Neuronal stem cell (in vitro differentiated cells): ENCODE data around the gene CAMK1.
A peak's percentile ranks its signal among the peaks of the same experiment; 100 is the strongest.

ENCODE experiments used
- DNase-seq: peaks from one replicate; pipeline ENCODE4 v3.0.0-alpha.2; 2013; ENCODE audit warnings: low spot score
- H2AFZ ChIP-seq: one replicate; pipeline ENCODE4 v1.6.1; 2013; ENCODE audit warnings: mild to moderate bottlenecking, low read length, inconsistent platforms
- H2AK5ac ChIP-seq: 2 replicates; pipeline ENCODE4 v1.6.1; 2013; ENCODE audit warnings: low read depth, mild to moderate bottlenecking, inconsistent platforms, low read length, moderate library complexity, mixed read lengths
- H2BK120ac ChIP-seq: 2 replicates; pipeline ENCODE4 v1.6.1; 2013; ENCODE audit warnings: low read depth, mild to moderate bottlenecking, inconsistent platforms, low read length, moderate library complexity, mixed read lengths
- H2BK12ac ChIP-seq: one replicate; pipeline ENCODE4 v1.6.1; 2013; ENCODE audit warnings: low read length, inconsistent platforms
- H2BK15ac ChIP-seq: 2 replicates; pipeline ENCODE4 v1.6.1; 2013; ENCODE audit warnings: mild to moderate bottlenecking, low read length, inconsistent platforms, mixed read lengths
- H2BK5ac ChIP-seq: one replicate; pipeline ENCODE4 v1.6.1; 2013; ENCODE audit warnings: inconsistent platforms, mild to moderate bottlenecking, low read length, moderate library complexity
- H3K14ac ChIP-seq: one replicate; pipeline ENCODE4 v1.6.1; 2013; ENCODE audit warnings: low read length, inconsistent platforms
- H3K18ac ChIP-seq: 2 replicates; pipeline ENCODE4 v1.6.1; 2013; ENCODE audit warnings: low read length, inconsistent platforms
- H3K23ac ChIP-seq: 2 replicates; pipeline ENCODE4 v1.6.1; 2013; ENCODE audit warnings: low read depth, mild to moderate bottlenecking, mixed read lengths, low read length, inconsistent platforms; ENCODE audit not compliant: poor library complexity
- H3K27ac ChIP-seq: replicated peaks from 3 replicates; pipeline ENCODE4 v1.5.1; 2013; ENCODE audit warnings: low read length, inconsistent platforms
- H3K27me3 ChIP-seq, 3 experiments: 2 replicates each; pipeline ENCODE4 v1.6.1; 2013; ENCODE audit warnings: low read length in 3 of 3, mild to moderate bottlenecking in 2 of 3, inconsistent platforms in 1 of 3, low read depth in 1 of 3, mixed read lengths in 1 of 3, moderate library complexity in 1 of 3; ENCODE audit not compliant: control insufficient read depth in 3 of 3, insufficient read depth in 3 of 3
- H3K36me3 ChIP-seq, 2 donors: replicated peaks in 1 of 2; 2 replicates each; pipeline ENCODE4 v1.6.1; 2013; ENCODE audit warnings: low read length in 2 of 2; ENCODE audit not compliant: control insufficient read depth in 2 of 2, insufficient read depth in 2 of 2
- H3K4ac ChIP-seq: 2 replicates; pipeline ENCODE4 v1.6.1; 2013; ENCODE audit warnings: inconsistent platforms, mild to moderate bottlenecking, low read length, moderate library complexity
- H3K4me1 ChIP-seq, 2 donors: 1 replicate in 1 of 2; 2 replicates in 1 of 2; pipeline ENCODE4 v1.6.1; 2013; ENCODE audit warnings: low read length in 2 of 2, low read depth in 1 of 2; ENCODE audit not compliant: control insufficient read depth in 2 of 2, insufficient read depth in 1 of 2
- H3K4me2 ChIP-seq: one replicate; pipeline ENCODE4 v1.6.1; 2013; ENCODE audit warnings: mild to moderate bottlenecking, low read length, inconsistent platforms; ENCODE audit not compliant: insufficient read depth, poor library complexity, severe bottlenecking
- H3K4me3 ChIP-seq, 2 donors: 2 replicates each; pipeline ENCODE4 v1.5.1; 2013; ENCODE audit warnings: low read length in 2 of 2, mild to moderate bottlenecking in 2 of 2, inconsistent platforms in 1 of 2, moderate library complexity in 1 of 2
- H3K79me1 ChIP-seq: one replicate; pipeline ENCODE4 v1.6.1; 2013; ENCODE audit warnings: low read depth, mild to moderate bottlenecking, inconsistent platforms, low read length, moderate library complexity
- H3K9ac ChIP-seq: one replicate; pipeline ENCODE4 v1.6.1; 2013; ENCODE audit warnings: mild to moderate bottlenecking, low read depth, low read length, inconsistent platforms; ENCODE audit not compliant: poor library complexity
- H3K9me3 ChIP-seq, 2 donors: replicated peaks in 1 of 2; 2 replicates each; pipeline versions ENCODE3 to v1.6.1; 2013; ENCODE audit warnings: low read length in 2 of 2, mild to moderate bottlenecking in 2 of 2, inconsistent platforms in 1 of 2, low read depth in 1 of 2, mixed read lengths in 1 of 2, moderate library complexity in 1 of 2; ENCODE audit not compliant: control insufficient read depth in 2 of 2, insufficient read depth in 1 of 2
- H4K8ac ChIP-seq: one replicate; pipeline ENCODE4 v1.6.1; 2013; ENCODE audit warnings: low read depth, mild to moderate bottlenecking, inconsistent platforms, low read length, moderate library complexity
- H4K91ac ChIP-seq: one replicate; pipeline ENCODE4 v1.6.1; 2013; ENCODE audit warnings: low read length, low read depth, mild to moderate bottlenecking, inconsistent platforms; ENCODE audit not compliant: poor library complexity
- WGBS, 2 donors: extraction: QIAGEN DNeasy Blood & Tissue Kit; methylation state at CpG; one replicate each; pipeline ENCODE4 v1.1.7; 2013; ENCODE audit warnings: missing lambda C conversion rate in 2 of 2, mixed read lengths in 1 of 2; ENCODE audit not compliant: insufficient read length in 2 of 2, insufficient replicate concordance in 1 of 2; ENCODE audit errors: extremely low coverage in 2 of 2; 5-methylcytosine and 5-hydroxymethylcytosine counted together

The CAMK1 gene

DNA sequence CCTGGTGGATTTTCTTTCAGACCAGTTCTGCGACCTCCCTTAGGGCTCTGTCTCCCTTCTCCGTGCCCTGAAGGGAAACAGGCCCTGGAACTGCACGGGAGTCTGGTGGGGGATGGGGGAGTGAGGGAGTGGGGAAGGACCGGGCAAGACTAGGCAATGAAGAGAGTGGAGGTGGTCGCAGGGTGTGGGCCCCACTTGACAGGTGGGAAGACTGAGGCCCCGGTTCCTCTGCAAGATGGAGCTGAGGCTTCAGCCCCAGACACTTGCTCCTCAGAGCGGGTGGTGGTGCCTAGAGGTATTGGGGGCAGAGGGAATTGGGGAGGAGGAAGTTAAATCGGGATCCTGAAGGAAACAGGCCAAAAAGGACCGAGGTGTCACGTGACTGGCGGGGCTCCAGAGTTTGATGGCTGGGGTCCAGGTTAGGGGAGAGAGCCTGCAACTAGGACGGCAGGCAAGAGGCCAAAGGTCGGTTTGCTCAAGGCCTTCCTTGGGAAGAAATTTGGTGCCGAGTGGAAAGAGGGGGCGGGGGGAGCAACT, 597 bp upstream of the CAMK1 start:
- H3K4ac ChIP-seq: no peak overlapping the region
- H3K9ac ChIP-seq: peak overlapping the region; percentile 89
- no peak for DNase-seq
- H3K18ac ChIP-seq: peak overlapping the region; percentile 85
- H3K23ac ChIP-seq: no peak overlapping the region
- H3K4me3 ChIP-seq: peak overlapping the region; percentile 42 to 82
- H3K9me3 ChIP-seq: peaks cover 0 to 2% of the 10 kb centered on the region in 2 donors
- H2BK12ac ChIP-seq: no peak overlapping the region
- H3K27ac ChIP-seq: no peak overlapping the region
- H2BK15ac ChIP-seq: no peak overlapping the region
- peak overlapping the region; percentile 76 for H2AFZ ChIP-seq
- WGBS, 2 donors: no CpG with 5 or more reads among the region's 15 CpGs
- peak overlapping the region; percentile 82 for H3K4me2 ChIP-seq
- H4K91ac ChIP-seq: no peak overlapping the region
- peaks cover 4% of the 10 kb centered on the region for H3K79me1 ChIP-seq
- H2BK120ac ChIP-seq: no peak overlapping the region
- peak overlapping the region; percentile 72 for H2AK5ac ChIP-seq
- H3K4me1 ChIP-seq: peaks cover 0 to 13% of the 10 kb centered on the region in 2 donors
- no peak overlapping the region for H4K8ac ChIP-seq
- no peaks in the 10 kb centered on the region for H3K27me3 ChIP-seq
- H3K36me3 ChIP-seq: peaks cover 9 to 14% of the 10 kb centered on the region in 2 donors
- no peak overlapping the region for H3K14ac ChIP-seq
- H2BK5ac ChIP-seq: no peak overlapping the region

DNA sequence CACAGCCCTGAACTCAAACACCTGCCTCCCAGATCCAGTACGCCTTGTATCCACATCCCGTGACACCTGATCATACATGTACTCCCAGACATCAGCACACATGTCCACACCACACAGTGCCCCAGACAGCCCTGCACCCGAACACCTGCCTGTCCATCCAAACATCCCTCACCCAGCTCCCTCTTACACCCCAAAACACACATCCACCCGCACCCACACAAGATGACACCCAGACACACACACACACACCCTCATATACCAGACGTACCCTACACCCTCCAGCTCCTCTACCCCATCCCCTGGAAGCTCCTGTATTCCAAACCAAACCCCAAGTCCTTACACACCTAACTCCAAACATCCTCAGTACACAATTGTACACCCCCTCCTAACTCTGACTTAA, 735 bp downstream of the CAMK1 start:
- Histone ChIP-seq H2BK12ac (no peak overlapping the region), H3K27me3 (no peaks in the 10 kb centered on the region), H2BK15ac (peak overlapping the region; percentile 84), H3K9ac (peak overlapping the region; percentile 74), H2AFZ (no peak overlapping the region), H4K91ac (peak overlapping the region; percentile 59), H3K4me2 (no peak overlapping the region), H2AK5ac (peak overlapping the region; percentile 8), H3K36me3 (peaks cover 9 to 18% of the 10 kb centered on the region in 2 donors), H3K9me3 (peaks cover 0 to 2% of the 10 kb centered on the region in 2 donors), H3K4ac (peak overlapping the region; percentile 41), H2BK5ac (no peak overlapping the region), H3K14ac (no peak overlapping the region), H4K8ac (no peak overlapping the region), H2BK120ac (no peak overlapping the region), H3K79me1 (peaks cover 4% of the 10 kb centered on the region), H3K23ac (peak overlapping the region; percentile 81), H3K27ac (no peak overlapping the region), H3K18ac (no peak overlapping the region), H3K4me3 (peak overlapping the region; percentile 42 to 82), H3K4me1 (peaks cover 0 to 13% of the 10 kb centered on the region in 2 donors)
- no peak for DNase-seq
- 100% methylated on average over 1 of the region's 5 CpGs; no CpG with 5 or more reads in 1 of the 2 donors for WGBS, 2 donors

DNA sequence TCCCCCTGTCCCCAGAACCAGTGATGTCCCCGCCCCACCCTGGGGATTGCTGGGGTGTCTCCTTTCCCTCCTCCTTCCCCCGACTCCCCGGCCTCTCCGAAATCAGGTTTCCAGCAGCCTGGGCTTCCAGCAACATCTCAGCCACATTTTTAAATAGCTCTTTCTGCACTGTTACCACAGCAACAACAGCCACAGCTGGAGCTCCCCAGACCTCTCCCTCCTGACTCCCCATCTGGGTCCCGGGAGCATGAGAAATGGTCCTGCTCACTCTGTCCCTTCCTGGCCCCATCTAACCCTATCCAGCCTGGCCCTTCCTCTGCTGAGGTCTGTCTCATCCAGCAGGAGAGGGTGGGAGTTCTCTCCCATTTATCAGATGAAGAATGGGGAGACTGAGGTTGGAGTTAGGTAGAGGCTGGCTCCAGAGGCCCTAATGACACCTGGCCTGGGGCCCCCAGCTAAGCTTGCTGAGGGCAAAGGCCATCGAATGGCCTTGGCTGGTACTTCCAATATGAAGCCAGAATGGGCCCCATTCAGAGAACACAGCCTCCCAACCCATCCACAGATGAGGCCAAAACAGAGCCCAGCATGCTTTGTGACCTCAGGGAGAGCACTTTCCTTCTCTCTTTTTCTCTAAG, 1.5 kb downstream of the CAMK1 start:
- H2BK5ac ChIP-seq: no peak overlapping the region
- H2BK120ac ChIP-seq: no peak overlapping the region
- H3K9me3 ChIP-seq: peaks cover 0 to 2% of the 10 kb centered on the region in 2 donors
- H4K8ac ChIP-seq: no peak overlapping the region
- no peak overlapping the region for H3K14ac ChIP-seq
- no peak overlapping the region for H3K23ac ChIP-seq
- no peaks in the 10 kb centered on the region for H3K27me3 ChIP-seq
- no peak overlapping the region for H2AFZ ChIP-seq
- no peak overlapping the region for H3K9ac ChIP-seq
- no peak overlapping the region for H2BK15ac ChIP-seq
- H3K18ac ChIP-seq: no peak overlapping the region
- no peak overlapping the region for H2AK5ac ChIP-seq
- H3K4me2 ChIP-seq: no peak overlapping the region
- DNase-seq: no peak
- H4K91ac ChIP-seq: no peak overlapping the region
- no CpG with 5 or more reads among the region's 6 CpGs for WGBS, 2 donors
- peaks cover 9 to 24% of the 10 kb centered on the region in 2 donors for H3K36me3 ChIP-seq
- H3K4me3 ChIP-seq: no peak overlapping the region
- H3K4ac ChIP-seq: no peak overlapping the region
- peaks cover 0 to 13% of the 10 kb centered on the region in 2 donors for H3K4me1 ChIP-seq
- peaks cover 4% of the 10 kb centered on the region for H3K79me1 ChIP-seq
- no peak overlapping the region for H2BK12ac ChIP-seq
- H3K27ac ChIP-seq: no peak overlapping the region

DNA sequence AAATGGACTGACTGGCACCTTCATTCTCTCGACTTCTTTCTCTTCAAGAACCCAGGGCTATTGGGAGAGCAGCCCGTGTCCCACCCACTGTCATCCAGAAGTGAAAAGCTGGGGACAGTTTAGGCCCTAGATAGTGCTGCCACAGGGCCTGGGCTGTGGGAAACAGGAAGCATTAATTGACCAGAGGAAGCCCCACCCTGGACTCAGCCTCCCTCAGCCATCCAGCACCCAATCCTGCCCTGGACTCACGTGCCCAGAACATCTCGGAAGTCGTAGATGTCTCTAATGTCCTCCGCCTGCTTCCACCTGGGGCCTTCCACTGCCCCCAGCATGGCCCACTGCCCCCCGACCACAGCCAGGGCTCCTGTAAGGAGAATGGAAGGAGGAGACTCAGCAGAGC, 2.3 kb downstream of the CAMK1 start:
- Histone ChIP-seq H3K79me1 (peaks cover 4% of the 10 kb centered on the region), H2BK15ac (no peak overlapping the region), H3K27me3 (no peaks in the 10 kb centered on the region), H4K8ac (no peak overlapping the region), H3K18ac (no peak overlapping the region), H2AK5ac (no peak overlapping the region), H2AFZ (no peak overlapping the region), H3K14ac (no peak overlapping the region), H4K91ac (no peak overlapping the region), H3K4me3 (no peak overlapping the region), H2BK5ac (no peak overlapping the region), H3K9me3 (peaks cover 0 to 2% of the 10 kb centered on the region in 2 donors), H3K9ac (no peak overlapping the region), H3K4ac (no peak overlapping the region), H3K27ac (no peak overlapping the region), H3K4me1 (peaks cover 0 to 13% of the 10 kb centered on the region in 2 donors), H3K36me3 (peaks cover 11 to 29% of the 10 kb centered on the region in 2 donors), H3K23ac (no peak overlapping the region), H2BK120ac (no peak overlapping the region), H2BK12ac (no peak overlapping the region), H3K4me2 (no peak overlapping the region)
- no CpG with 5 or more reads among the region's 7 CpGs for WGBS, 2 donors
- no peak for DNase-seq
